Prostate gland (tissue), 2 donors: ENCODE data around the gene PARPBP. TPM values are rescaled to one million over a fixed set of nuclear protein-coding genes. Genes with fewer than 3 reads are reported as not detected.
"Not testable (repeated sequence)": the region's sequence is repeated elsewhere in the genome, so short reads cannot be mapped to it uniquely, and the experiment has no call there.

ENCODE experiments used
- DNase-seq: peaks from one replicate; pipeline ENCODE4 v3.0.0-alpha.2; 2019; ENCODE audit warnings: low spot score
- H3K27ac ChIP-seq, 2 donors: fragments of 200-600 bp; sonication (generic); 2 replicates each; pipeline ENCODE4 v1.5.1; 2017 to 2019
- H3K27me3 ChIP-seq: fragments of 200-600 bp; sonication (generic); replicated peaks from 2 replicates; pipeline ENCODE4 v1.5.1; 2019; ENCODE audit not compliant: insufficient read depth
- H3K36me3 ChIP-seq, 2 donors: fragments of 200-600 bp; sonication (generic); 1 replicate in 1 of 2; 2 replicates in 1 of 2; pipeline versions ENCODE4 v1.5.1 to v1.8.1; 2017 to 2019
- H3K4me1 ChIP-seq: fragments of 200-600 bp; sonication (generic); replicated peaks from 2 replicates; pipeline ENCODE4 v1.5.1; 2019
- H3K4me3 ChIP-seq, 2 donors: fragments of 200-600 bp; sonication (generic); 2 replicates each; pipeline ENCODE4 v1.5.1; 2017 to 2019
- H3K9me3 ChIP-seq: fragments of 200-600 bp; sonication (generic); 2 replicates; pipeline ENCODE4 v1.5.1; 2017
- CTCF ChIP-seq, 4 experiments: fragments of 200-600 bp in 2 of 4; fragments of 450-650 bp in 2 of 4; sonication (generic) in 2 of 4; IDR thresholded peaks; 1 replicate in 3 of 4; 2 replicates in 1 of 4; pipeline ENCODE4 v1.5.1; 2016 to 2019; ENCODE audit warnings: antibody characterized with exemption in 4 of 4, mild to moderate bottlenecking in 2 of 4, moderate library complexity in 2 of 4
- POLR2A ChIP-seq: fragments of 450-650 bp; IDR thresholded peaks from one replicate; pipeline ENCODE4 v1.6.1; 2016; ENCODE audit warnings: antibody characterized with exemption, mild to moderate bottlenecking
- POLR2AphosphoS5 ChIP-seq: sonication (generic); formaldehyde crosslinking; IDR thresholded peaks from one replicate; pipeline ENCODE4 v1.6.1; 2017; ENCODE audit warnings: antibody characterized with exemption
- WGBS: methylation state at CpG from one replicate; pipeline ENCODE4 v1.1.5; 2018; 5-methylcytosine and 5-hydroxymethylcytosine counted together
- intact Hi-C: fragments of 100-400 bp; cut with DNase I; formaldehyde crosslinking; loops from one replicate; pipeline ENCODE4 v1.14.2; 2022
- total RNA-seq, 2 donors: library from RNA; depleted of rRNA; stranded (reverse); fragments of >200 nt; gene quantifications; one replicate each; pipeline ENCODE4 v1.1.0, GENCODE V29; 2016

PARPBP gene
- 1 to 10 TPM; 2.6 to 3.5 TPM for total RNA-seq

- peak in 1 of 4 experiments; percentile 18 for TF ChIP-seq CTCF (IDR thresholded peaks at IDR 0.05)
- TF ChIP-seq POLR2AphosphoS5 = peak; percentile 87
- peak; percentile 31 for TF ChIP-seq POLR2A
- no peaks in the 10 kb centered on the region for H3K27me3 ChIP-seq
- no peaks in the 10 kb centered on the region for H3K9me3 ChIP-seq
- intact Hi-C loops = no loop called here
- no peaks in the 10 kb centered on the region for H3K36me3 ChIP-seq
- WGBS = 1% methylated on average over 54 of the region's 62 CpGs
- DNase-seq = peak; percentile 77
- H3K4me3 ChIP-seq = peak within 1 kb of the TSS; percentile 54 to 64
- peak within 1 kb of the TSS; percentile 64 to 81 for H3K27ac ChIP-seq
- H3K4me1 ChIP-seq = no peaks in the 10 kb centered on the region
These were observed at the start of gene PARPBP, which contains the start of gene NUP37 for GRCh38 chr12:102119674-102120563. Gene PARPBP, plus strand, starts transcription at chr12:102120183. Its CDS starts 3,706 bp downstream, at chr12:102123889. Gene NUP37, minus strand, starts transcription at chr12:102120114. Its CDS starts 1,596 bp downstream, at chr12:102118518.

GRCh38 chr12:102072092-102072491 is 47.9 kb upstream of the PARPBP start:
- 91% methylated on average over 7 of the region's 7 CpGs for WGBS
- H3K36me3 ChIP-seq, intact Hi-C loops, H3K27ac ChIP-seq, H3K9me3 ChIP-seq, H3K4me1 ChIP-seq, DNase-seq, H3K4me3 ChIP-seq, H3K27me3 ChIP-seq: not testable (repeated sequence)

GRCh38 chr12:102080842-102081241 is 39.1 kb upstream of the PARPBP start:
- H3K4me3 ChIP-seq = no peak overlapping the region
- 90% methylated on average over 4 of the region's 4 CpGs for WGBS

GRCh38 chr12:102089228-102089835 is 30.7 kb upstream of the PARPBP start:
- H3K9me3 ChIP-seq, H3K27me3 ChIP-seq, H3K4me3 ChIP-seq, H3K36me3 ChIP-seq, H3K27ac ChIP-seq, DNase-seq, H3K4me1 ChIP-seq, intact Hi-C loops: not testable (repeated sequence)
- WGBS = 95% methylated on average over 31 of the region's 38 CpGs

More at GRCh38 chr12:102080842-102081241, 39.1 kb upstream of the PARPBP start:
- Histone ChIP-seq H3K9me3 (no peaks in the 10 kb centered on the region), H3K36me3 (no peaks in the 10 kb centered on the region), H3K27ac (no peak overlapping the region), H3K27me3 (no peaks in the 10 kb centered on the region), H3K4me1 (no peaks in the 10 kb centered on the region)
- no peak for DNase-seq
- intact Hi-C loops = no loop called here
- TF ChIP-seq POLR2A (no peak), CTCF (IDR thresholded peaks at IDR 0.05) (no peak), POLR2AphosphoS5 (no peak)

- Histone ChIP-seq H3K36me3 (no peaks in the 10 kb centered on the region), H3K27me3 (no peaks in the 10 kb centered on the region), H3K4me3 (no peak overlapping the region), H3K9me3 (no peaks in the 10 kb centered on the region), H3K4me1 (peaks cover 3% of the 10 kb centered on the region), H3K27ac (no peak overlapping the region)
- DNase-seq = no peak
- TF ChIP-seq POLR2A = no peak
- no peak for TF ChIP-seq CTCF (IDR thresholded peaks at IDR 0.05)
- no peak for TF ChIP-seq POLR2AphosphoS5
- intact Hi-C loops = no loop called here
These were observed 26.7 kb upstream of the PARPBP start for GRCh38 chr12:102093319-102093718.
